GM12878 (cell line): ENCODE results near the gene CDC123.

Experiments
- BCL3 ChIP-seq: IDR thresholded peaks from 2 replicates; pipeline ENCODE4 v1.6.1; 2011; ENCODE audit warnings: borderline replicate concordance, low read depth, mild to moderate bottlenecking, moderate library complexity, low read length; ENCODE audit not compliant: insufficient read depth, poor library complexity, severe bottlenecking
- RAD21 ChIP-seq: IDR thresholded peaks from 2 replicates; pipeline ENCODE4 v1.6.1; 2011; ENCODE audit warnings: mild to moderate bottlenecking, low read depth, low read length, moderate library complexity; ENCODE audit not compliant: insufficient read depth
- SP1 ChIP-seq: IDR thresholded peaks from one replicate; pipeline ENCODE4 v1.6.1; 2011; ENCODE audit warnings: low read depth, low read length
- ZNF274 ChIP-seq: IDR thresholded peaks from one replicate; pipeline ENCODE4 v1.8.0; 2011; ENCODE audit not compliant: insufficient read length, insufficient read depth
- ZNF687 ChIP-seq: fragments of 450-650 bp; IDR thresholded peaks from 2 replicates; pipeline ENCODE4 v1.6.1; 2017; ENCODE audit warnings: mild to moderate bottlenecking, moderate library complexity
- TF ChIP-seq, protein P1 (sequence below), 3 experiments: IDR thresholded peaks in 2 of 3; conservative IDR thresholded peaks in 1 of 3; 2 replicates each; pipeline ENCODE4 v1.5.1; 2011; ENCODE audit warnings: low read depth in 3 of 3, low read length in 3 of 3, mild to moderate bottlenecking in 3 of 3, control low read depth in 2 of 3, moderate library complexity in 2 of 3, inconsistent platforms in 1 of 3, mixed read lengths in 1 of 3; ENCODE audit not compliant: control insufficient read depth in 2 of 3, insufficient read depth in 1 of 3; ENCODE audit errors: extremely low read depth in 1 of 3
- TF ChIP-seq, protein P2 (sequence below): fragments of 450-650 bp; formaldehyde crosslinking; IDR thresholded peaks from 2 replicates; pipeline ENCODE4 v1.4.0; 2022; ENCODE audit warnings: mild to moderate bottlenecking, moderate library complexity
- TF ChIP-seq, protein P3 (sequence below): IDR thresholded peaks from 2 replicates; pipeline ENCODE4 v1.6.1; 2012; ENCODE audit warnings: low read depth, low read length, improper control_type of control experiment

- TF ChIP-seq ZNF274 (no peak), BCL3 (no peak), ZNF687 (no peak), RAD21 (no peak), SP1 (no peak)
- TF ChIP-seq, protein P1, sequence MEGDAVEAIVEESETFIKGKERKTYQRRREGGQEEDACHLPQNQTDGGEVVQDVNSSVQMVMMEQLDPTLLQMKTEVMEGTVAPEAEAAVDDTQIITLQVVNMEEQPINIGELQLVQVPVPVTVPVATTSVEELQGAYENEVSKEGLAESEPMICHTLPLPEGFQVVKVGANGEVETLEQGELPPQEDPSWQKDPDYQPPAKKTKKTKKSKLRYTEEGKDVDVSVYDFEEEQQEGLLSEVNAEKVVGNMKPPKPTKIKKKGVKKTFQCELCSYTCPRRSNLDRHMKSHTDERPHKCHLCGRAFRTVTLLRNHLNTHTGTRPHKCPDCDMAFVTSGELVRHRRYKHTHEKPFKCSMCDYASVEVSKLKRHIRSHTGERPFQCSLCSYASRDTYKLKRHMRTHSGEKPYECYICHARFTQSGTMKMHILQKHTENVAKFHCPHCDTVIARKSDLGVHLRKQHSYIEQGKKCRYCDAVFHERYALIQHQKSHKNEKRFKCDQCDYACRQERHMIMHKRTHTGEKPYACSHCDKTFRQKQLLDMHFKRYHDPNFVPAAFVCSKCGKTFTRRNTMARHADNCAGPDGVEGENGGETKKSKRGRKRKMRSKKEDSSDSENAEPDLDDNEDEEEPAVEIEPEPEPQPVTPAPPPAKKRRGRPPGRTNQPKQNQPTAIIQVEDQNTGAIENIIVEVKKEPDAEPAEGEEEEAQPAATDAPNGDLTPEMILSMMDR (IDR thresholded peaks at IDR 0.05 in 2 of 3, conservative IDR thresholded peaks at IDR 0.05 in 1 of 3; ENCODE audit: control insufficient read depth in 2 of 3, extremely low read depth in 1 of 3, insufficient read depth in 1 of 3, low read depth in 3 of 3, low read length in 3 of 3) = no peak
- TF ChIP-seq, protein P2, sequence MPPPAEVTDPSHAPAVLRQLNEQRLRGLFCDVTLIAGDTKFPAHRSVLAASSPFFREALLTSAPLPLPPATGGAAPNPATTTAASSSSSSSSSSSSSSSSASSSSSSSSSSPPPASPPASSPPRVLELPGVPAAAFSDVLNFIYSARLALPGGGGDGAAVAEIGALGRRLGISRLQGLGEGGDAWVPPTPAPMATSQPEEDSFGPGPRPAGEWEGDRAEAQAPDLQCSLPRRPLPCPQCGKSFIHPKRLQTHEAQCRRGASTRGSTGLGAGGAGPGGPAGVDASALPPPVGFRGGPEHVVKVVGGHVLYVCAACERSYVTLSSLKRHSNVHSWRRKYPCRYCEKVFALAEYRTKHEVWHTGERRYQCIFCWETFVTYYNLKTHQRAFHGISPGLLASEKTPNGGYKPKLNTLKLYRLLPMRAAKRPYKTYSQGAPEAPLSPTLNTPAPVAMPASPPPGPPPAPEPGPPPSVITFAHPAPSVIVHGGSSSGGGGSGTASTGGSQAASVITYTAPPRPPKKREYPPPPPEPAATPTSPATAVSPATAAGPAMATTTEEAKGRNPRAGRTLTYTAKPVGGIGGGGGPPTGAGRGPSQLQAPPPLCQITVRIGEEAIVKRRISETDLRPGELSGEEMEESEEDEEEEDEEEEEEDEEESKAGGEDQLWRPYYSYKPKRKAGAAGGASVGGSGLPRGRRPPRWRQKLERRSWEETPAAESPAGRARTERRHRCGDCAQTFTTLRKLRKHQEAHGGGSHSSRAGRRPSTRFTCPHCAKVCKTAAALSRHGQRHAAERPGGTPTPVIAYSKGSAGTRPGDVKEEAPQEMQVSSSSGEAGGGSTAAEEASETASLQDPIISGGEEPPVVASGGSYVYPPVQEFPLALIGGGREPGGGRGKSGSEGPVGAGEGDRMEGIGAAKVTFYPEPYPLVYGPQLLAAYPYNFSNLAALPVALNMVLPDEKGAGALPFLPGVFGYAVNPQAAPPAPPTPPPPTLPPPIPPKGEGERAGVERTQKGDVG (CRISPR knock-in tag) = no peak
- TF ChIP-seq, protein P3, sequence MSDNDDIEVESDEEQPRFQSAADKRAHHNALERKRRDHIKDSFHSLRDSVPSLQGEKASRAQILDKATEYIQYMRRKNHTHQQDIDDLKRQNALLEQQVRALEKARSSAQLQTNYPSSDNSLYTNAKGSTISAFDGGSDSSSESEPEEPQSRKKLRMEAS = no peak
Measured at GRCh38 chr10:12225444-12225843, 29.5 kb downstream of the CDC123 start.
